Articular chondrocyte of knee joint (primary cell): ENCODE measurements around the gene OSBP2. TPM values are rescaled to one million over a fixed set of nuclear protein-coding genes. Genes with fewer than 3 reads are reported as not detected.
A peak's percentile ranks its signal among the peaks of the same experiment; 100 is the strongest.

ENCODE experiments used
- small RNA-seq: library from RNA; depleted of rRNA; stranded (forward); fragments of <200 nt; gene quantifications from one replicate; pipeline ENCODE3, GENCODE V24; 2012
- total RNA-seq: library from RNA; depleted of rRNA; stranded (reverse); fragments of >200 nt; gene quantifications from 2 replicates; pipeline ENCODE4 v1.2.3, GENCODE V29; 2012

OSBP2 gene
- total RNA-seq, result 1.2 and 1.4 TPM in 2 replicates

GRCh38 chr22:30694640-30695350 lies at the start of gene OSBP2:
OSBP2 (plus strand) TSS chr22:30694874; CDS start chr22:30694910, 36 bp downstream.

GRCh38 chr22:30667494-30668385 lies 26.9 kb upstream of the OSBP2 start, which contains the start of gene DUSP18:
DUSP18 (minus strand) TSS chr22:30667875; CDS start chr22:30664003, 3,872 bp downstream.

Small RNAs within 50 kb of the gene (small RNA-seq; reads per million reads assigned to genes)
- 6.4 reads per million, percentile 92 among the genes with 10 or more reads in this experiment for gene MIR3200

Other genes starting within 250 kb of the OSBP2 start
- not detected in 2 replicates for gene SEC14L3, start 222.9 kb upstream of the OSBP2 start, total RNA-seq
- gene SEC14L4, start 189.2 kb upstream of the OSBP2 start, total RNA-seq, result 0.52 and 2.2 TPM in 2 replicates
- gene SEC14L6, start 148.1 kb upstream of the OSBP2 start, total RNA-seq, result 2.6 and 6.1 TPM in 2 replicates
- 0.13 and 0.22 TPM in 2 replicates for gene GAL3ST1, start 120.2 kb upstream of the OSBP2 start, total RNA-seq
- gene PES1, start 103.0 kb upstream of the OSBP2 start, total RNA-seq, result 56.1 and 63.5 TPM in 2 replicates
- gene TCN2, start 87.7 kb upstream of the OSBP2 start, total RNA-seq, result 4.4 and 5.5 TPM in 2 replicates
- 9.5 and 9.7 TPM in 2 replicates for gene SLC35E4, start 59.1 kb upstream of the OSBP2 start, total RNA-seq
- gene DUSP18, start 27.0 kb upstream of the OSBP2 start, total RNA-seq, result 13.1 and 13.6 TPM in 2 replicates